Parathyroid adenoma (tissue), 2 donors: ENCODE measurements around the gene CDC45.

ENCODE experiments used
- H2AFZ ChIP-seq: fragments of 300-600 bp; sonication (generic); one replicate; pipeline ENCODE4 v1.7.0; 2017; ENCODE audit warnings: antibody characterized with exemption, mild to moderate bottlenecking
- H3K27ac ChIP-seq: fragments of 300-600 bp; sonication (generic); one replicate; pipeline ENCODE4 v1.7.0; 2017
- H3K27me3 ChIP-seq: fragments of 300-600 bp; sonication (generic); one replicate; pipeline ENCODE4 v1.7.0; 2017; ENCODE audit warnings: low read length; ENCODE audit not compliant: control insufficient read depth, insufficient read depth
- H3K36me3 ChIP-seq: fragments of 300-600 bp; sonication (generic); one replicate; pipeline ENCODE4 v1.7.0; 2017; ENCODE audit warnings: low read length; ENCODE audit not compliant: control insufficient read depth, insufficient read depth
- H3K4me1 ChIP-seq: fragments of 300-600 bp; sonication (generic); one replicate; pipeline ENCODE4 v1.7.0; 2017; ENCODE audit warnings: control low read depth
- H3K4me2 ChIP-seq: fragments of 300-600 bp; sonication (generic); one replicate; pipeline ENCODE4 v1.7.0; 2017; ENCODE audit warnings: low read length
- H3K4me3 ChIP-seq: fragments of 300-600 bp; sonication (generic); one replicate; pipeline ENCODE4 v1.7.0; 2017; ENCODE audit warnings: low read depth, low read length
- H3K79me2 ChIP-seq: fragments of 300-600 bp; sonication (generic); one replicate; pipeline ENCODE4 v1.7.0; 2017; ENCODE audit warnings: control low read depth
- H3K9ac ChIP-seq: fragments of 300-600 bp; sonication (generic); one replicate; pipeline ENCODE4 v1.7.0; 2017; ENCODE audit warnings: mild to moderate bottlenecking
- H3K9me3 ChIP-seq: fragments of 300-600 bp; sonication (generic); one replicate; pipeline ENCODE4 v1.7.0; 2017; ENCODE audit warnings: low read length; ENCODE audit not compliant: control insufficient read depth
- CTCF ChIP-seq: fragments of 300-600 bp; sonication (generic); IDR thresholded peaks from one replicate; pipeline ENCODE4 v1.7.0; 2017; ENCODE audit warnings: antibody characterized with exemption, mild to moderate bottlenecking
- donor health status: primary hyperparathyroidism.

The CDC45 gene

GRCh38 chr22:19479355-19480172, at the start of gene CDC45:
Gene CDC45 (plus strand): TSS chr22:19479920. CDS start chr22:19479969, 49 bp downstream.
- Histone ChIP-seq H3K4me1 (peaks cover 4% of the 10 kb centered on the region), H3K79me2 (peaks cover 6% of the 10 kb centered on the region), H3K4me3 (peak within 1 kb of the TSS; percentile 82), H3K9ac (peak within 1 kb of the TSS; percentile 37), H3K36me3 (no peaks in the 10 kb centered on the region), H3K27ac (peak within 1 kb of the TSS; percentile 97), H3K4me2 (peak within 1 kb of the TSS; percentile 100), H3K9me3 (no peaks in the 10 kb centered on the region), H3K27me3 (no peaks in the 10 kb centered on the region), H2AFZ (peak within 1 kb of the TSS; percentile 81)
- no peak for TF ChIP-seq CTCF

GRCh38 chr22:19429950-19430889, 49.5 kb upstream of the CDC45 start:
- H3K27ac ChIP-seq, result no peak overlapping the region
- no peak for TF ChIP-seq CTCF
- no peaks in the 10 kb centered on the region for H3K4me1 ChIP-seq
- H3K4me3 ChIP-seq, result peak overlapping the region; percentile 76
- H3K36me3 ChIP-seq, result no peaks in the 10 kb centered on the region
- H3K27me3 ChIP-seq, result no peaks in the 10 kb centered on the region
- no peaks in the 10 kb centered on the region for H3K9me3 ChIP-seq
- peak overlapping the region; percentile 95 for H3K4me2 ChIP-seq
- H3K9ac ChIP-seq, result no peak overlapping the region
- H3K79me2 ChIP-seq, result peaks cover 19% of the 10 kb centered on the region
- no peak overlapping the region for H2AFZ ChIP-seq

- Histone ChIP-seq H3K9ac (peak overlapping the region; percentile 28), H3K27ac (peak overlapping the region; percentile 15), H3K79me2 (peaks cover 19% of the 10 kb centered on the region), H2AFZ (peak overlapping the region; percentile 33), H3K27me3 (no peaks in the 10 kb centered on the region), H3K4me1 (no peaks in the 10 kb centered on the region), H3K4me3 (peak overlapping the region; percentile 76), H3K9me3 (no peaks in the 10 kb centered on the region), H3K4me2 (peak overlapping the region; percentile 95), H3K36me3 (no peaks in the 10 kb centered on the region)
- no peak for TF ChIP-seq CTCF
Measured at GRCh38 chr22:19430890-19431541, 48.7 kb upstream of the CDC45 start.

- no peaks in the 10 kb centered on the region for H3K4me1 ChIP-seq
- peak within 1 kb of the TSS; percentile 100 for H3K4me2 ChIP-seq
- H3K4me3 ChIP-seq, result peak within 1 kb of the TSS; percentile 98
Measured at GRCh38 chr22:19431649-19432132, 48.0 kb upstream of the CDC45 start, which contains the start of gene HIRA. Gene HIRA (minus strand): TSS chr22:19431733. CDS start chr22:19431476, 257 bp downstream.

More at GRCh38 chr22:19431649-19432132, 48.0 kb upstream of the CDC45 start, which contains the start of gene HIRA:
- peak within 1 kb of the TSS; percentile 94 for H2AFZ ChIP-seq
- TF ChIP-seq CTCF, result no peak
- H3K27ac ChIP-seq, result peak within 1 kb of the TSS; percentile 95
- H3K27me3 ChIP-seq, result no peaks in the 10 kb centered on the region
- peaks cover 18% of the 10 kb centered on the region for H3K79me2 ChIP-seq
- H3K9ac ChIP-seq, result peak within 1 kb of the TSS; percentile 31
- H3K9me3 ChIP-seq, result no peaks in the 10 kb centered on the region
- no peaks in the 10 kb centered on the region for H3K36me3 ChIP-seq
